ENCODE measurements around the gene OASL.

OASL gene, protein sequence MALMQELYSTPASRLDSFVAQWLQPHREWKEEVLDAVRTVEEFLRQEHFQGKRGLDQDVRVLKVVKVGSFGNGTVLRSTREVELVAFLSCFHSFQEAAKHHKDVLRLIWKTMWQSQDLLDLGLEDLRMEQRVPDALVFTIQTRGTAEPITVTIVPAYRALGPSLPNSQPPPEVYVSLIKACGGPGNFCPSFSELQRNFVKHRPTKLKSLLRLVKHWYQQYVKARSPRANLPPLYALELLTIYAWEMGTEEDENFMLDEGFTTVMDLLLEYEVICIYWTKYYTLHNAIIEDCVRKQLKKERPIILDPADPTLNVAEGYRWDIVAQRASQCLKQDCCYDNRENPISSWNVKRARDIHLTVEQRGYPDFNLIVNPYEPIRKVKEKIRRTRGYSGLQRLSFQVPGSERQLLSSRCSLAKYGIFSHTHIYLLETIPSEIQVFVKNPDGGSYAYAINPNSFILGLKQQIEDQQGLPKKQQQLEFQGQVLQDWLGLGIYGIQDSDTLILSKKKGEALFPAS

DNA sequence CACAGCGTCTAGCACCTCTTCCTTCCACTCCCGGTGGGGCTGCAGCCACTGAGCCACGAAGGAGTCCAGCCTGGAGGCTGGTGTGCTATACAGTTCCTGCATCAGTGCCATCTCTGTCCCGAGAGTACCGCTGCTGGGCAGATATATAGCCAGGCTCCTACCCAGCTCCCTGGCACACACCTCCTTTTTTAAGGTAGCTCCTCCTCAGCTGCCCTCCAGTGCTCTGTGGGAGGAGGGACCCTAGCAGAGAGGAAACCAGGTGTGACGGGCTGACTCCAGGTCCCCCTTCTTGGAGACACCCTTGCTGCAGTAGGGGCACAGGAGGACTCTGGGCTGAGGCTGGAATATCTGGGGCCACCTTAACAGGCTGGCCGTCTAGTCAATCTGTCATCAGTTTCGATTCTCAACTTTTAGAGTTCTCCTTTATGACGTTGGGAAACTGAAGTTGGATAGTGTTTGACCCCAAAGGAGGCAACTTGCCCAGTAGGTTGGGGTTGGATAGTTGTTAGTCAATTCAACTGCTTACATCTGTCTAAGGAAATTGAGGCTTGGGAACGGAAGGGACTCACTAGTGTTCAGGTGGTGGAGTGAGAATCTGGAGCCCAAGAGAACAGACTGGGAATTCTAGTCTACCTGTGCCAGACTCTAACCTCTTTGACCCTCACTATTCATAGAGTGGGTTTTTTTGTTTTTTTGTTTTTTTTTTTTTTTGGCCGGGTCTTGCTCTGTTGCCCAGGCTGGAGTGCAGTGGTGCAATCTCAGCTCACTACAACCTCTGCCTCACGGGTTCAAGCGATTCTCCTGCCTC lies at the start of gene OASL:
Gene OASL, minus strand, starts transcription at position 386 of the 808 bp plus-strand sequence. Its CDS starts 275 bp downstream, at position 111.
- TF ChIP-seq, protein P1, sequence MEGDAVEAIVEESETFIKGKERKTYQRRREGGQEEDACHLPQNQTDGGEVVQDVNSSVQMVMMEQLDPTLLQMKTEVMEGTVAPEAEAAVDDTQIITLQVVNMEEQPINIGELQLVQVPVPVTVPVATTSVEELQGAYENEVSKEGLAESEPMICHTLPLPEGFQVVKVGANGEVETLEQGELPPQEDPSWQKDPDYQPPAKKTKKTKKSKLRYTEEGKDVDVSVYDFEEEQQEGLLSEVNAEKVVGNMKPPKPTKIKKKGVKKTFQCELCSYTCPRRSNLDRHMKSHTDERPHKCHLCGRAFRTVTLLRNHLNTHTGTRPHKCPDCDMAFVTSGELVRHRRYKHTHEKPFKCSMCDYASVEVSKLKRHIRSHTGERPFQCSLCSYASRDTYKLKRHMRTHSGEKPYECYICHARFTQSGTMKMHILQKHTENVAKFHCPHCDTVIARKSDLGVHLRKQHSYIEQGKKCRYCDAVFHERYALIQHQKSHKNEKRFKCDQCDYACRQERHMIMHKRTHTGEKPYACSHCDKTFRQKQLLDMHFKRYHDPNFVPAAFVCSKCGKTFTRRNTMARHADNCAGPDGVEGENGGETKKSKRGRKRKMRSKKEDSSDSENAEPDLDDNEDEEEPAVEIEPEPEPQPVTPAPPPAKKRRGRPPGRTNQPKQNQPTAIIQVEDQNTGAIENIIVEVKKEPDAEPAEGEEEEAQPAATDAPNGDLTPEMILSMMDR (IDR thresholded peaks at IDR 0.05; ENCODE audit: low read depth, low read length, missing control alignments), result no peak
- peak within 1 kb of the TSS; percentile 85 for H3K4me3 ChIP-seq (ENCODE audit: low read depth, low read length)
- DNase-seq (ENCODE audit: low read depth), result no peak

DNA sequence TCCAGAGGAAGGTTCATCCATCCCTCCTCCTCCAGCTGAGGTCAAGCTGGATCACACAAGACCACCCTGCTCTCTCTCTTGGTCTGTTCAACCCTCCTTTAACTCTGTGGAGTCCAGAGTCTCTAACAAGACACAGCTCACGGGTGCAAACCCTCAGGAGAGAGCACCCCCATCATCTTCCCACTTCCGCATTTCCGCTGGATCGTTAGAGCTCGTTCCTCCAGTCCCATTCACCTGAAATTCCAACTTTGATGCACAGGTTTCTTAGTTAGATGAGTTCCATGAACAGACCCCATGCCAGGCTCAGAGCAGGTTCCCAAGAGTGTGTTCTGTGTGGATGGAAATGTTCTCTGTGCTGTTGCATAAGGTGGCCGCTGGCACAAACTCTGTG lies 49.1 kb upstream of the OASL start:
- DNase-seq (ENCODE audit: low read depth), result no peak
- H3K4me3 ChIP-seq (ENCODE audit: low read depth, low read length), result no peak overlapping the region
- TF ChIP-seq, protein P1 (IDR thresholded peaks at IDR 0.05; ENCODE audit: low read depth, low read length, missing control alignments), result no peak

GRCh38 chr12:121087467-121088194 lies 48.6 kb upstream of the OASL start:
- TF ChIP-seq, protein P1 (IDR thresholded peaks at IDR 0.05; ENCODE audit: low read depth, low read length, missing control alignments), result no peak
- no peak overlapping the region for H3K4me3 ChIP-seq (ENCODE audit: low read depth, low read length)
- no peak for DNase-seq (ENCODE audit: low read depth)

DNA sequence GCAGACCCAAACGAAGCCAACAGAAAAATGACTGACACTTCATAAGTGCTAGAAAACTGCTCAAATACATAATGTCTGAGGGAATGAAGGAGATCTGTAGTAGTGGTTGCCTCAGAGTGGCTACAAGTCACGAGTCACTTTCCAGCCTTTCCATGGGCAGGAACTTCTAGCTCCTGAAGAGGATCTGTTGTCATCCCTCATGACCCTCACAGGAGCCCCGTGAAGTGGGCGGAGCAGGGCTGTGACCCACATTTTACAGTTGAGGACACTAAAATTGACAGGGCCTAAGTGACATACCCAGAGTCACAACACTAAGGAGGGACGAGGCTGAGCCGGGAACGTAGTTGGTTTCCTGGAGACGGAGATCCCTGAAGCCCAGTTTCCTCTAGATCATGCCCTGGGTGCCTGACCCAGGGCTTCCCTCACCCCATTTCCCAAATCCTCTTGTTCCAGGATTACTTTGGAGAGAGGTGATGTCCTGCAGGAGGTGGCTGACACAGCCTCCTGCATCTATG lies 47.8 kb upstream of the OASL start:
- no peak for DNase-seq (ENCODE audit: low read depth)
- H3K4me3 ChIP-seq (ENCODE audit: low read depth, low read length), result no peak overlapping the region
- TF ChIP-seq, protein P1 (IDR thresholded peaks at IDR 0.05; ENCODE audit: low read depth, low read length, missing control alignments), result no peak

- no peak for DNase-seq (ENCODE audit: low read depth)
- H3K4me3 ChIP-seq (ENCODE audit: low read depth, low read length), result no peak overlapping the region
- TF ChIP-seq, protein P1 (IDR thresholded peaks at IDR 0.05; ENCODE audit: low read depth, low read length, missing control alignments), result no peak
Measured at GRCh38 chr12:121085506-121086353, 46.7 kb upstream of the OASL start.

DNA sequence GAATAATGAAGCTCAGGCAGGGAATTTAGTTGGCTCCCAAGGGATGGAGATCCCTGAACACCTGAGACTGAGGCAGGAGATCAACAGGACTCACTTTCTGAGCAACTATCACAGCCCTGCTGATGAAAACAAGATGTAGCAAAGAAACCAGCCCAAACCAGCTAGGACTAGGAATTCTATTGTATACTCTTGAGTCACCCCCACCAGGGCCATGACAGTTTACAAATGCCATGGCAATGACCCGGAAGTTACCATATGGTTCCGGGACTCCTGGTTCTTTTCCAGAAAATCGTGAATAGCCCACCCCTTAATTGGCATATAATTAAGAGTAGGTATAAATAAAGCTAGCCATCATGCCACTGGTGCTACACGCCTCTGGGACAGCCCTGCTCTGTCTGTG lies 46.0 kb upstream of the OASL start:
- TF ChIP-seq, protein P1 (IDR thresholded peaks at IDR 0.05; ENCODE audit: low read depth, low read length, missing control alignments), result no peak
- H3K4me3 ChIP-seq (ENCODE audit: low read depth, low read length), result no peak overlapping the region
- DNase-seq (ENCODE audit: low read depth), result no peak

Data from GM12864 (cell line).